Testis (tissue), 2 donors: ENCODE results near the gene GRIA3.

Experiments
- POLR2A ChIP-seq: fragments of 450-650 bp; IDR thresholded peaks from one replicate; pipeline ENCODE4 v1.6.1; 2017; ENCODE audit warnings: antibody characterized with exemption, mild to moderate bottlenecking, moderate library complexity
- TF ChIP-seq, protein P1 (sequence below), 3 experiments: fragments of 450-650 bp in 2 of 3; fragments of 200-600 bp in 1 of 3; sonication (generic) in 1 of 3; IDR thresholded peaks; one replicate each; pipeline ENCODE4 v1.5.1; 2016 to 2019; ENCODE audit warnings: antibody characterized with exemption in 3 of 3, mild to moderate bottlenecking in 2 of 3, moderate library complexity in 1 of 3

GRCh38 chrX:123153846-123154335 is 30.2 kb upstream of the GRIA3 start:
- TF ChIP-seq POLR2A = no peak
- TF ChIP-seq, protein P1, sequence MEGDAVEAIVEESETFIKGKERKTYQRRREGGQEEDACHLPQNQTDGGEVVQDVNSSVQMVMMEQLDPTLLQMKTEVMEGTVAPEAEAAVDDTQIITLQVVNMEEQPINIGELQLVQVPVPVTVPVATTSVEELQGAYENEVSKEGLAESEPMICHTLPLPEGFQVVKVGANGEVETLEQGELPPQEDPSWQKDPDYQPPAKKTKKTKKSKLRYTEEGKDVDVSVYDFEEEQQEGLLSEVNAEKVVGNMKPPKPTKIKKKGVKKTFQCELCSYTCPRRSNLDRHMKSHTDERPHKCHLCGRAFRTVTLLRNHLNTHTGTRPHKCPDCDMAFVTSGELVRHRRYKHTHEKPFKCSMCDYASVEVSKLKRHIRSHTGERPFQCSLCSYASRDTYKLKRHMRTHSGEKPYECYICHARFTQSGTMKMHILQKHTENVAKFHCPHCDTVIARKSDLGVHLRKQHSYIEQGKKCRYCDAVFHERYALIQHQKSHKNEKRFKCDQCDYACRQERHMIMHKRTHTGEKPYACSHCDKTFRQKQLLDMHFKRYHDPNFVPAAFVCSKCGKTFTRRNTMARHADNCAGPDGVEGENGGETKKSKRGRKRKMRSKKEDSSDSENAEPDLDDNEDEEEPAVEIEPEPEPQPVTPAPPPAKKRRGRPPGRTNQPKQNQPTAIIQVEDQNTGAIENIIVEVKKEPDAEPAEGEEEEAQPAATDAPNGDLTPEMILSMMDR (IDR thresholded peaks at IDR 0.05) = no peak
